Endothelial cell of umbilical vein (primary cell): ENCODE measurements around the gene KLHL1. TPM values are rescaled to one million over a fixed set of nuclear protein-coding genes. Genes with fewer than 3 reads are reported as not detected.

Experiments used
- BruUV-seq: library from RNA; stranded (reverse); fragments of 400-500 nt; replicated peaks from 2 replicates; lab custom pipeline; 2021; lab: Mats Ljungman, UMichigan
- CTCF ChIA-PET: fragments of 300-600, 350-600 bp; sonication (Branson Sonifier 250); formaldehyde crosslinking; loops from one replicate; lab custom pipeline; 2021; ENCODE audit warnings: antibody characterized with exemption, inconsistent platforms; lab: Charles Lee
- POLR2A ChIA-PET: fragments of 300-600, 350-600 bp; sonication (Branson Sonifier 250); formaldehyde crosslinking; loops from one replicate; lab custom pipeline; 2021; ENCODE audit warnings: antibody characterized with exemption, inconsistent platforms; lab: Charles Lee
- DNase-seq: peaks from one replicate; pipeline ENCODE4 v3.0.0-alpha.2; 2011; ENCODE audit warnings: low read depth, low spot score
- FAIRE-seq: peaks from 2 replicates; lab custom pipeline; 2011; peaks lifted over from hg19 to GRCh38; lab: Jason Lieb, UNC
- H2AFZ ChIP-seq: 2 replicates; pipeline ENCODE4 v1.6.0; 2012; ENCODE audit warnings: low read depth, low read length, control low read depth, inconsistent platforms
- H3K27ac ChIP-seq: 2 replicates; pipeline ENCODE4 v1.5.1; 2011; ENCODE audit warnings: low read depth, mild to moderate bottlenecking, control low read depth, low read length, moderate library complexity; ENCODE audit not compliant: insufficient read depth
- H3K27me3 ChIP-seq, 2 experiments: 2 replicates each; pipeline versions ENCODE4 v1.6.0 to v1.6.1; 2011; ENCODE audit warnings: low read length in 2 of 2, mixed read lengths in 1 of 2; ENCODE audit not compliant: control insufficient read depth in 2 of 2, insufficient read depth in 2 of 2
- H3K36me3 ChIP-seq, 2 experiments: 2 replicates in 1 of 2; 3 replicates in 1 of 2; pipeline ENCODE4 v1.5.1; 2011; ENCODE audit warnings: low read length in 2 of 2, mild to moderate bottlenecking in 1 of 2, moderate library complexity in 1 of 2; ENCODE audit not compliant: control insufficient read depth in 2 of 2, insufficient read depth in 2 of 2; ENCODE audit errors: extremely low read depth in 1 of 2
- H3K4me1 ChIP-seq: 3 replicates; pipeline ENCODE4 v1.5.1; 2011; ENCODE audit warnings: mild to moderate bottlenecking, low read length; ENCODE audit not compliant: control insufficient read depth, insufficient read depth; ENCODE audit errors: extremely low read depth
- H3K4me2 ChIP-seq: 2 replicates; pipeline ENCODE4 v1.6.1; 2011; ENCODE audit warnings: low read length, control low read depth, mixed read lengths; ENCODE audit not compliant: insufficient read depth
- H3K4me3 ChIP-seq, 3 experiments: fragments of 200-600 bp in 1 of 3; sonication (generic), shearing (Covaris generic) in 1 of 3; replicated peaks in 1 of 3; 2 replicates each; pipeline ENCODE4 v1.5.1; 2011 to 2016; ENCODE audit warnings: control low read depth in 3 of 3, low read length in 3 of 3, mild to moderate bottlenecking in 2 of 3, inconsistent platforms in 1 of 3, low read depth in 1 of 3, moderate library complexity in 1 of 3; ENCODE audit not compliant: insufficient read depth in 1 of 3
- H3K79me2 ChIP-seq: 2 replicates; pipeline ENCODE4 v1.6.0; 2012; ENCODE audit warnings: low read length, inconsistent platforms; ENCODE audit not compliant: control insufficient read depth, insufficient read depth
- H3K9ac ChIP-seq: replicated peaks from 2 replicates; pipeline ENCODE3; 2011; ENCODE audit warnings: low read length, control low read depth; ENCODE audit not compliant: insufficient read depth; ENCODE audit errors: extremely low read depth
- H3K9me1 ChIP-seq: replicated peaks from 3 replicates; pipeline ENCODE4 v1.6.0; 2011; ENCODE audit warnings: mild to moderate bottlenecking, low read length; ENCODE audit not compliant: control insufficient read depth, insufficient read depth; ENCODE audit errors: extremely low read depth
- H3K9me3 ChIP-seq: replicated peaks from 2 replicates; pipeline ENCODE4 v1.5.1; 2012; ENCODE audit warnings: low read length, inconsistent platforms; ENCODE audit not compliant: control insufficient read depth, insufficient read depth
- H4K20me1 ChIP-seq: replicated peaks from 2 replicates; pipeline ENCODE3; 2011; ENCODE audit warnings: mild to moderate bottlenecking, low read length; ENCODE audit not compliant: control insufficient read depth, insufficient read depth; ENCODE audit errors: extremely low read depth
- CTCF ChIP-seq, 2 donors: IDR thresholded peaks; 1 replicate in 1 of 2; 2 replicates in 1 of 2; pipeline ENCODE4 v1.5.1; 2011; ENCODE audit warnings: low read length in 2 of 2, mild to moderate bottlenecking in 2 of 2, moderate library complexity in 2 of 2, control low read depth in 1 of 2, inconsistent platforms in 1 of 2, low read depth in 1 of 2; ENCODE audit not compliant: insufficient read depth in 1 of 2; ENCODE audit errors: extremely low read depth in 1 of 2
- EZH2 ChIP-seq: IDR thresholded peaks from 2 replicates; pipeline ENCODE4 v1.6.1; 2012; ENCODE audit warnings: borderline replicate concordance, low read depth, mild to moderate bottlenecking, moderate library complexity, low read length, inconsistent platforms; ENCODE audit not compliant: severe bottlenecking
- FOS ChIP-seq: IDR thresholded peaks from 2 replicates; pipeline ENCODE4 v1.6.1; 2011; ENCODE audit warnings: mild to moderate bottlenecking, low read length, moderate library complexity, borderline replicate concordance; ENCODE audit not compliant: insufficient read depth
- MAX ChIP-seq: IDR thresholded peaks from 2 replicates; pipeline ENCODE4 v1.6.1; 2011; ENCODE audit not compliant: insufficient read depth, insufficient read length
- MYC ChIP-seq: IDR thresholded peaks from one replicate; pipeline ENCODE4 v1.6.1; 2011; ENCODE audit warnings: mild to moderate bottlenecking, low read depth, low read length
- POLR2A ChIP-seq: IDR thresholded peaks from 2 replicates; pipeline ENCODE4 v1.6.1; 2012; ENCODE audit warnings: low read depth, mild to moderate bottlenecking, control low read depth, low read length
- POLR2AphosphoS5 ChIP-seq: IDR thresholded peaks from 2 replicates; pipeline ENCODE4 v1.6.1; 2012; ENCODE audit warnings: low read depth, mild to moderate bottlenecking, control low read depth, low read length, moderate library complexity; ENCODE audit not compliant: insufficient read depth
- dilution Hi-C: fragments of 300-500 bp; cut with MboI; formaldehyde crosslinking; loops from one replicate; pipeline ENCODE4 v1.15.0; 2019; ENCODE audit warnings: low sequenced_read_pairs; ENCODE audit not compliant: extremely low pct_ligation_motif_present
- intact Hi-C: fragments of 100-400 bp; cut with micrococcal nuclease; formaldehyde crosslinking; loops from one replicate; pipeline ENCODE4 v1.10.0; 2022
- polyA plus RNA-seq, 4 experiments: library from polyadenylated mRNA; depleted of rRNA in 3 of 4; stranded (reverse) in 3 of 4; unstranded in 1 of 4; fragments of >200 nt; gene quantifications; 2 replicates each; pipeline versions ENCODE4 v1.2.1 to v1.2.3, GENCODE V29; 2011 to 2012; ENCODE audit warnings: missing spikeins in 1 of 4
- total RNA-seq: library from RNA; stranded (reverse); gene quantifications from 2 replicates; pipeline ENCODE4 v1.2.3, GENCODE V29; 2021

Gene KLHL1
- total and polyA plus RNA-seq, 2 donors (not counting 3 experiments of a cell fraction or from before 2014, with no cell fraction given), result not detected

GRCh38 chr13:70088926-70089325 is 19.3 kb downstream of the KLHL1 start:
- FAIRE-seq, result no peak
- no peak overlapping the region for H3K4me3 ChIP-seq
- no peak for DNase-seq
- intact Hi-C loops (no loop called here), dilution Hi-C loops (no loop called here)
- ChIA-PET POLR2A (no interaction called here), CTCF (no interaction called here)
- no peak overlapping the region for H3K4me2 ChIP-seq
- no peaks in the 10 kb centered on the region for H3K4me1 ChIP-seq
- no peaks in the 10 kb centered on the region for H3K27me3 ChIP-seq
- no peak overlapping the region for H3K27ac ChIP-seq
- no peaks in the 10 kb centered on the region for H3K9me1 ChIP-seq
- H3K36me3 ChIP-seq, result no peaks in the 10 kb centered on the region
- TF ChIP-seq CTCF (IDR thresholded peaks at IDR 0.05; ENCODE audit: extremely low read depth in 1 of 2, insufficient read depth in 1 of 2, low read depth in 1 of 2, low read length in 2 of 2) (no peak), EZH2 (no peak), POLR2A (no peak), POLR2AphosphoS5 (no peak), MYC (no peak), FOS (no peak), MAX (no peak)
- no peaks in the 10 kb centered on the region for H3K79me2 ChIP-seq
- no peaks in the 10 kb centered on the region for H4K20me1 ChIP-seq
- BruUV-seq, result no TSS peak
- H3K9ac ChIP-seq, result no peak overlapping the region
- no peaks in the 10 kb centered on the region for H3K9me3 ChIP-seq
- H2AFZ ChIP-seq, result no peak overlapping the region
